ENCODE results near the gene RRAD.

DNA sequence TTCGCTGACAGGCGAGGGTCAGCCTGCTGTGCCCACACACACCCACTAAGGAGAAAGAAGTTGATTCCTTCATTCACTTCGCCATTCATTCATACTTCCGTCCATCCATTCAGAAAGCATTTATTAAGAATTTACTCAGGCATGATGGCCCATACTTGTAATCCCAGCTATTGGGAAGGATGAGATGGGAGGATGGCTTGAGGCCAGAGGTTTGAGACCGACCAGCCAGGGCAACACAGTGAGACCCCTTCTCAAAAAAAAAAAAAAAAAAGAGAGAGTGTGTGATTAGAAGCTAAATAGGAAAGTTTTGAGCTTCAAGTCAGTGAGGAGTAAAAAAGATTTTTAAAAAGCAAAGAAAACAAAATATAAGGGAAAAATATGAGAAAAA is 18.7 kb upstream of the RRAD start:
- TF ChIP-seq CTCF (conservative IDR thresholded peaks at IDR 0.05; ENCODE audit: low read depth, low read length), result no peak
- no peak for TF ChIP-seq EZH2 (IDR thresholded peaks at IDR 0.05; ENCODE audit: borderline replicate concordance, low read depth, low read length, poor library complexity, severe bottlenecking)
